ENCODE measurements around the gene DIAPH3.

The DIAPH3 gene

DNA sequence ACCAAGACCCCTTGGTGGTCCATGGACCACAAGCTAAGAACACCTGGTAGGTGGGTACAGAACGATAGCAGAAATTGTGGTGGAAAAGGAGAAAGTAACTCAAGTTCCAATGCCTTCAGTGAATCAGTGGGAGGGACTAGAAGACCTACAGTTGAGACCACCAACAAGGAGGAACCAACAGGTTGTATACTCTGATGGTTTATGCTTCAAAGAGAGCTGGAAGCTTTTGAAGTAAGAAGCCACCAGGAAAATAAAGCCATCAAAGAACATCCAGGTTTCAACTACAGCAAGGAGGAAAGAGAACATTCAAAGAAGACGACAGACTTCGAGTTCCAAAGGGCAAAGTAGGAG is 42.4 kb downstream of the DIAPH3 start:
- Histone ChIP-seq H3K4me2 (ENCODE audit: low read length) (no peak overlapping the region), H4K20me1 (ENCODE audit: control insufficient read depth, insufficient read depth, low read depth, low read length) (no peaks in the 10 kb centered on the region), H3K9me2 (replicated peaks; ENCODE audit: control insufficient read depth, low read length) (no peaks in the 10 kb centered on the region), H3K27me3 (ENCODE audit: control insufficient read depth, low read length) (no peaks in the 10 kb centered on the region), H3K27ac (ENCODE audit: low read depth, low read length) (no peak overlapping the region), H3K4me3 (ENCODE audit: low read length) (no peak overlapping the region), H3F3A (ENCODE audit: control insufficient read depth, insufficient read depth) (no peaks in the 10 kb centered on the region), H3K36me3 (ENCODE audit: control insufficient read depth, low read length) (peaks cover 9% of the 10 kb centered on the region), H3K4me1 (ENCODE audit: control insufficient read depth, low read length) (no peaks in the 10 kb centered on the region), H3K9me3 (ENCODE audit: control insufficient read depth, insufficient read depth, low read length) (no peaks in the 10 kb centered on the region), H3K79me2 (ENCODE audit: control insufficient read depth, low read length) (peaks cover 2% of the 10 kb centered on the region; the same call in 1 of the 2 replicates)
- no peak for TF ChIP-seq EZH2phosphoT487 (IDR thresholded peaks at IDR 0.05; ENCODE audit: borderline replicate concordance, low read length)
- TF ChIP-seq, protein P1, sequence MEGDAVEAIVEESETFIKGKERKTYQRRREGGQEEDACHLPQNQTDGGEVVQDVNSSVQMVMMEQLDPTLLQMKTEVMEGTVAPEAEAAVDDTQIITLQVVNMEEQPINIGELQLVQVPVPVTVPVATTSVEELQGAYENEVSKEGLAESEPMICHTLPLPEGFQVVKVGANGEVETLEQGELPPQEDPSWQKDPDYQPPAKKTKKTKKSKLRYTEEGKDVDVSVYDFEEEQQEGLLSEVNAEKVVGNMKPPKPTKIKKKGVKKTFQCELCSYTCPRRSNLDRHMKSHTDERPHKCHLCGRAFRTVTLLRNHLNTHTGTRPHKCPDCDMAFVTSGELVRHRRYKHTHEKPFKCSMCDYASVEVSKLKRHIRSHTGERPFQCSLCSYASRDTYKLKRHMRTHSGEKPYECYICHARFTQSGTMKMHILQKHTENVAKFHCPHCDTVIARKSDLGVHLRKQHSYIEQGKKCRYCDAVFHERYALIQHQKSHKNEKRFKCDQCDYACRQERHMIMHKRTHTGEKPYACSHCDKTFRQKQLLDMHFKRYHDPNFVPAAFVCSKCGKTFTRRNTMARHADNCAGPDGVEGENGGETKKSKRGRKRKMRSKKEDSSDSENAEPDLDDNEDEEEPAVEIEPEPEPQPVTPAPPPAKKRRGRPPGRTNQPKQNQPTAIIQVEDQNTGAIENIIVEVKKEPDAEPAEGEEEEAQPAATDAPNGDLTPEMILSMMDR (IDR thresholded peaks at IDR 0.05; ENCODE audit: low read depth, low read length, poor library complexity, severe bottlenecking): no peak

DNA sequence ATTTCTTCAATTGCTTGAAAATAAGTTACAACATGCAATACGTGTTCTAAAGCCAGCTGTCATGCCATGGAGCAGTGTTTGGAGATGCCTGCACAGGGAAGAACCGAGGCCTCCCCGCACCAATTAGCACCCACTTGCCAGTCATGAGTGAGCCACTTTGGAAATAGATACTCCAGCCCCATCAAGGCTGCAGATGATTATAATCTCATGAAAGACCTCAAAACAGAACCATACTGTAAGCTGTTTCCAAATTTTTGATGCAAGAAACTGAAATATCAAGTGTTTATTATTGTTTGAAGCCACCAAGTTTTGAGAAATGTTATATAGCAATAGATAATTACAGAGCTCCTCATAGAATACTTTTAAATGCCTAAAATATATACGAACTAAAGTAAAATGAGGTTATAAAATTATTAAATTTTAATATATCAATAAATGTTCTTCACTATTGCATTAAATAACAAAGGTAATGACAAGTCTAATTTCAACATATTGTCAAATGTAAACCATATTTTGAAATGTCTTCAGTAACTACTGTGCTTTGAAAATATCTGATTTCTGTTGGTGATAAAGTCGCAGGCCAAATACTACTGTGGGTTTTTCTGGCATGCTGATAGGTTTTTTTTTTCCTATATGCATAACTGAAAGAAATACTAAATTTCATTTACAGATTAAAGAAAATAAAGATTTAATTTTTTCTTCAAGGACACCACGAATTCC is 43.0 kb downstream of the DIAPH3 start:
- Histone ChIP-seq H3K9me2 (replicated peaks; ENCODE audit: control insufficient read depth, low read length) (no peaks in the 10 kb centered on the region), H3F3A (ENCODE audit: control insufficient read depth, insufficient read depth) (no peaks in the 10 kb centered on the region), H3K36me3 (ENCODE audit: control insufficient read depth, low read length) (peaks cover 13% of the 10 kb centered on the region), H3K27me3 (ENCODE audit: control insufficient read depth, low read length) (no peaks in the 10 kb centered on the region), H3K4me2 (ENCODE audit: low read length) (no peak overlapping the region), H3K4me3 (ENCODE audit: low read length) (no peak overlapping the region), H3K9me3 (ENCODE audit: control insufficient read depth, insufficient read depth, low read length) (no peaks in the 10 kb centered on the region), H3K79me2 (ENCODE audit: control insufficient read depth, low read length) (peaks cover 2% of the 10 kb centered on the region; the same call in 1 of the 2 replicates), H4K20me1 (ENCODE audit: control insufficient read depth, insufficient read depth, low read depth, low read length) (no peaks in the 10 kb centered on the region), H3K4me1 (ENCODE audit: control insufficient read depth, low read length) (no peaks in the 10 kb centered on the region), H3K27ac (ENCODE audit: low read depth, low read length) (no peak overlapping the region)
- no peak for TF ChIP-seq EZH2phosphoT487 (IDR thresholded peaks at IDR 0.05; ENCODE audit: borderline replicate concordance, low read length)
- TF ChIP-seq, protein P1 (IDR thresholded peaks at IDR 0.05; ENCODE audit: low read depth, low read length, poor library complexity, severe bottlenecking): no peak

DNA sequence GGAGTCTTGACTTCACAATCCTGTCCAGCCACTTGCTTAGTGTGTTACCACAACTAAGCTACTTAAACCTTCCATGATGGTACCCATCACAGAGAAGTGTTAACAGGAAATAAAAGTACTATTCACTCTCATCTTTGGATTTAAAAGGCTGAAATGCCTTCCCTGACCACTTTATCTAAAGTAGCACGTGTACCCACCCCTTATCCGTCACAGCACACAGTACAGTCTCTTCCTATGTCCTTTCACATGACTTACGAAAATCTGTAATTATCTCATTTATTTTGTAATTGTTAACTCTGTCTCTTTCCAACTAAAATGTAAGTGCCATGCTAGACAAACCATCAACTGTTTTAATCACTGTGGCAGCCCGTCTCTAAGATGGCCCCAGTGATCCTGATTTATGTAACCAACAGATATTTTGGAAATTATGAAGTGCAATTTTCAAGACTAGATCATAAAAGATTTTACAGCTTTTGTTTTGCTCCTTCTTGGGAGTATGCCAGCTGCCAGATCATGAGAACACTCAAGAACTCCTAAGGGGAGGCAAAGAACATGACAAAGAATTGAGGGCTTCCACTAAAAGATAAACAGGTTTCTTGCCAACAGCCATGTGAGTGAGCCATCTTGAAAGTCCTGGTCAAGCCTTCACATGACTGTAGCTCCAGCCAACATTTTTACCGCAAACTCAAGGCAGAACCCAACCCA is 44.9 kb downstream of the DIAPH3 start:
- peaks cover 24% of the 10 kb centered on the region for H3K36me3 ChIP-seq (ENCODE audit: control insufficient read depth, low read length)
- no peak for TF ChIP-seq EZH2phosphoT487 (IDR thresholded peaks at IDR 0.05; ENCODE audit: borderline replicate concordance, low read length)
- TF ChIP-seq, protein P1 (IDR thresholded peaks at IDR 0.05; ENCODE audit: low read depth, low read length, poor library complexity, severe bottlenecking): no peak
- H3K4me3 ChIP-seq (ENCODE audit: low read length): no peak overlapping the region
- no peaks in the 10 kb centered on the region for H3K9me2 ChIP-seq (replicated peaks; ENCODE audit: control insufficient read depth, low read length)
- H3K4me1 ChIP-seq (ENCODE audit: control insufficient read depth, low read length): no peaks in the 10 kb centered on the region
- no peak overlapping the region for H3K27ac ChIP-seq (ENCODE audit: low read depth, low read length)
- no peak overlapping the region for H3K4me2 ChIP-seq (ENCODE audit: low read length)
- no peaks in the 10 kb centered on the region for H4K20me1 ChIP-seq (ENCODE audit: control insufficient read depth, insufficient read depth, low read depth, low read length)
- peaks cover 2% of the 10 kb centered on the region for H3K79me2 ChIP-seq (ENCODE audit: control insufficient read depth, low read length)
- no peaks in the 10 kb centered on the region for H3K27me3 ChIP-seq (ENCODE audit: control insufficient read depth, low read length)
- no peaks in the 10 kb centered on the region for H3F3A ChIP-seq (ENCODE audit: control insufficient read depth, insufficient read depth)
- peaks cover 10% of the 10 kb centered on the region; the same call in 1 of the 2 replicates for H3K9me3 ChIP-seq (ENCODE audit: control insufficient read depth, insufficient read depth, low read length)

Data from DOHH2 (cell line).